CD4-positive, alpha-beta T cell treated with Interleukin-12 subunit alpha and Interleukin-12 subunit beta, for 1 hour (primary cell): Measurements from ENCODE around the gene TK1.
A peak's percentile ranks its signal among the peaks of the same experiment; 100 is the strongest.
"Not testable (repeated sequence)": the region's sequence is repeated elsewhere in the genome, so short reads cannot be mapped to it uniquely, and the experiment has no call there.

ENCODE experiments used
- DNase-seq: peaks from one replicate; pipeline ENCODE4 v3.0.0-alpha.2; 2020

TK1 gene, protein sequence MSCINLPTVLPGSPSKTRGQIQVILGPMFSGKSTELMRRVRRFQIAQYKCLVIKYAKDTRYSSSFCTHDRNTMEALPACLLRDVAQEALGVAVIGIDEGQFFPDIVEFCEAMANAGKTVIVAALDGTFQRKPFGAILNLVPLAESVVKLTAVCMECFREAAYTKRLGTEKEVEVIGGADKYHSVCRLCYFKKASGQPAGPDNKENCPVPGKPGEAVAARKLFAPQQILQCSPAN

DNA sequence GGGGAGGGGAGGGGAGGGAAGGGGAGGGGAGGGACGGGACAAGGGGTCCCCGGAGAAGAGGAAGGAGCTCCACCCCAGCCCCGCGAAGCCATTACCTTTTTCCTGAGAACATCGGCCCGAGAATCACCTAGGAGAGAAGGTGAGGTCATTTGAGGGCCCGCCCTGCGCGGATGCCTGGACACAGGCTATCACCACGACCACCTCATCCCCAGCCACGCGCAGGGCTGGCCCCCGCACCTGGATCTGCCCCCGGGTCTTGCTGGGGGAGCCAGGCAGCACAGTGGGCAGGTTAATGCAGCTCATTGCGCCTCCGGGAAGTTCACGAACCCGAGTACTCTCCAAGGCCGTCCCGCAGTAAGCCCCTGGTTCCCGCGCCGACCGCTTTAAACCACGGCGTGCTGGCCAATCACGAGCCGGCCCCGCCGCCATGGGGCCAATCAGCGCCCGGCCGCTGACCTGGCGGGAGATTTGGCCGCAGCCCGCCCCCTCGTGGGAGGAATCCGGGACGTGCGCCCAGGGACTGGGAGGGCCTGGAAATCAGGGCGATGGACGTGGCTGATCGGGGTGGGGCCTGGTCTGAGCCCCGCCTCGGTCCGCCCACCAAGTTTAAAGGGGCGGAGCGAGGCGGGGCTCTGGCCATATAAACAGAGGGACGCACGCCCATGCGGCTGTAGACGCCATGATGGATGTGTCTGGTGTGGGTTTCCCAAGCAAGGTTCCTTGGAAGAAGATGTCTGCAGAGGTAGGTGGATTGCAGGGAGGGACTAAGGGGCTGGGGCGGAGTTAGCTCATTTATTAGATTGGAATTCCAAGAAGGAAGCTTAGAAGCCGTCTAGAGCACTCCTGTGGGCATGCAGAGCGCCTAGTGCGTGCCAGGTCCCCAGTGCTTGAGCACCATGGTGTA, at the start of gene TK1, which contains the start of gene AFMID:
TK1 (minus strand) TSS at position 361 of the 904 bp plus-strand sequence; CDS start at position 303, 58 bp downstream.
AFMID (plus strand) TSS at position 671 of the 904 bp plus-strand sequence; CDS start at position 680, 9 bp downstream.
- DNase-seq = peak; percentile 88

DNA sequence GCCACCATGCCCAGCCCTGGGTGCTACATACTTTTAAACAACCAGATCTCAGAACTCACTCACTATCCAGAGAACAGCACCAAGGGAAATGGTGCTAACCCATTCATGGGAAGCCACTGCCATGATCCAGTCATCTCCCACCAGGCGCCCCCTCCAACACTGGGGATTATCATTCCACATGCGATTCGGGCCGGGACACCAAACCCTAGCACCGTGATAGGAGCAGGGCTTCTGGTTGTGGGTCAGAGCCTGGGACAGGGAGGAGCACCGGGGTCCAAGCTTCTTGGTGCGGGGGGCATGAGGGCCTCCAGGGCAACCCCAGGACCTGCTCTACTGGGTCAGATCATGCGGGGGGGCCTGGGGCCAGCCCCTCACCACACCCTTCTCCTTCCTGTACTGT, 49.0 kb upstream of the TK1 start:
- no peak for DNase-seq

DNA sequence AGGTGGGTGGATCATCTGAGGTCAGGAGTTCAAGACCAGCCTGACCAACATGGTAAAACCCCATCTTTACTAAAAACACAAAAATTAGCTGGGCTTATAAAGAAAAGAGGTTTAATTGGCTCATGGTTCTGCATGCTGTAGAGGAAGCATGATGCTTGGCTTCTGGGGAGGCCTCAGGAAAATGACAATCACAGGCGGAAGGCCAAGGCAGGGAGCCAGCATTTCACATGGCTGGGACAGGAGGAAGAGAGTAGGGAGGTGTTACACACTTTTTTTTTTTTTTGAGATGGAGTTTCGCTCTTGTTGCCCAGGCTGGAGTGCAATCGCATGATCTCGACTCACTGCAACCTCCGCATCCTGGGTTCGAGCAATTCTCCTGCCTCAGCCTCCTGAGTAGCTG, 48.2 kb upstream of the TK1 start:
- DNase-seq = not testable (repeated sequence)

DNA sequence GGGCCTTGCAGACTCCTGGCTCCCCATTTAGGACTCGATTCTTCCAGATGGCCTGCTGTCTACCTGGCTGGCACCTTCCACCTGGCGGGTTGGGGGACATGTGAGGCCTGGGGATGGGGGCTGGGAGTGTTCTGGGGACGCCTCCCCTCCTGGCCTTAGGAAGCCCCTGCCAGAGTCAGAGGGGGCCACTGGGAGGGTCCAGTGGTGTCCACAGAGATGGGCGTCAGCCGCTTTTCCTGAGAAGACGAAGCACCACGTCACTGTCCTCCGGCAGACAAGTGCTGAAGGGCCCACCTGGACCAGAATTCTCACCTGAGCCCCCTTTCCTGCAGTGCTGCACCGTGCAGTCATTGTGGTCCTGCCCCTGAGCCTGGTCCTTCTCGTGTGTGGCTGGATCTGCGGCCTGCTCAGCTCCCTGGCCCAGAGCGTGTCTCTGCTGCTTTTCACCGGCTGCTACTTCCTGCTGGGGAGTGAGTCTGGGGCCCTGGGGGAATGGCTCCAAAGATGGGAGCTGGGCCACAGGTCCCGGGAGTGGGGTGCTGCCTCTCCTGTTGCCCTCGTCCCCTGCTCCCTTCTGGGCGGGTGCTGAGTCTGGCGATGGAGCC, 47.5 kb upstream of the TK1 start:
- no peak for DNase-seq

DNA sequence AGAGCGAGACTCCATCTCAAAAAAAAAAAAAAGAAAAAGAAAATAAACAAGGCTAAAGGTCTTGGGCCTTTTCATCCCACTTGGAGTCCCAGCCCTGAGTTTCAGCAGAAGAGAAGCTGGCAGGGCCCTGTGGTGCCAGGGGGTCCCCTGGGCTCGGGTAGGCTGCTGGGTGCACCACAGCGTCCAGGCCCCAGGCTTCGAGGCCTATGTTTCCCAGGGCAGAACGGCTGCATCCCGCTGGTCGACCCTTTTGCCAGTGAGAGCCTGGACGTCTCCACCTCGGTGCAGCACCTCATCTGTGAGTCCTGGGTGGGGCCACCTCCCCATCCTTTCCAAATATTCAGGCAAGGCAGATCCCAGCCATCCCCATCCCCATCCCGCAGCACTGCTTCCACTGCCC, 46.8 kb upstream of the TK1 start:
- DNase-seq = no peak

DNA sequence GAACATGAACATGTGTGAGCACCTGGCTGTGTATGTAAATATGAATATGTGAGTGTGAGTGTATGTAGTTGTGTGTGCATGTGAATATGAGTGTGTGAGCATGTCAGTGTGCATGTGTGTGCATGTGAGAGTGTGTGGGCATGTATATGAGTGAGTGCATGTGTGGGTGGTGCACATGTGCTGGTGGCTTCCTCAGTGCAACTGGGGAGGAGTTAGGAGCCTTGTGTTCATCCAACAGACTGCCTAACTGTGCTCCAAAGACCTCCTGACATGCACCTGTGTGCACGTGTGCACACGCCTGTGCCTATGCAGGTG, 46.0 kb upstream of the TK1 start:
- no peak for DNase-seq

DNA sequence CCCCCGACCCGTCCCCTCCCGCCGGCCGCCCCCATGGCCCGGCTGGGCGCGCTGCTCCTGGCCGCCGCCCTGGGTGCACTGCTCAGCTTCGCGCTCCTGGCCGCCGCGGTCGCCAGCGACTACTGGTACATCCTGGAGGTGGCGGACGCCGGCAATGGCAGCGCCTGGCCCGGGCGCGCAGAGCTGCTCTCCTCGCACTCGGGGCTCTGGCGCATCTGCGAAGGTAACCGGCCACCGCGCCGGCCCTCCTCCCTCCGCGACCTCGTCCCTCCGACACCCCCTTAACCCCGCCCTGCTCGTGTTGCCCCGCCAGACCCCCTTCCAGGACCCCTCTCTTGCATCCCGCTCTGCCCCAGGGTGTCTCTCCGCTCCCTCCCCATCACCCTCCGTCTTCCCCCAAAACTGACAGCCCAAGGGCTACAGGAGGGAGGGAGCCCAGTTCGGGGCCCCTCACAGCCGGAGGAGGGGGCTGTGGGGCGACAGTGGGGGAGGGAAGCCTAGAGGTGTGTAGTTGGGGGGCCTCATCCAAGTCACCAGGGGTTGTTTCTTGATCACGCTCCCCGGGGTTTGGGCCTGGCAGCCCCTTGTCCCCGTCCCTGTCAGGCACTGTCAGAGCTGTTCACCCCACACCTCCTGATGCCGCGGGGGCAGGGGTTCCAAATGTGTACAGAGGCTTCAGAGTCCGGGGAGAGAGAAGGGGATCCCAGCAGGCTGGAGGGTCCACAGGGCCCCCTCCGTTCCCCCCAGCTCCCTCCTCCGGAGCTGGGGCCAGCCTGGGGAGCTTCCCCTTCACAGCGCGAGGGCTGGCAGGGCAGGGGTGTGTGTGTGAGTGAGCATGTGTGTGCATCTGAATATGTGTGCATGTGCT, 45.4 kb upstream of the TK1 start:
- peak; percentile 7 for DNase-seq

DNA sequence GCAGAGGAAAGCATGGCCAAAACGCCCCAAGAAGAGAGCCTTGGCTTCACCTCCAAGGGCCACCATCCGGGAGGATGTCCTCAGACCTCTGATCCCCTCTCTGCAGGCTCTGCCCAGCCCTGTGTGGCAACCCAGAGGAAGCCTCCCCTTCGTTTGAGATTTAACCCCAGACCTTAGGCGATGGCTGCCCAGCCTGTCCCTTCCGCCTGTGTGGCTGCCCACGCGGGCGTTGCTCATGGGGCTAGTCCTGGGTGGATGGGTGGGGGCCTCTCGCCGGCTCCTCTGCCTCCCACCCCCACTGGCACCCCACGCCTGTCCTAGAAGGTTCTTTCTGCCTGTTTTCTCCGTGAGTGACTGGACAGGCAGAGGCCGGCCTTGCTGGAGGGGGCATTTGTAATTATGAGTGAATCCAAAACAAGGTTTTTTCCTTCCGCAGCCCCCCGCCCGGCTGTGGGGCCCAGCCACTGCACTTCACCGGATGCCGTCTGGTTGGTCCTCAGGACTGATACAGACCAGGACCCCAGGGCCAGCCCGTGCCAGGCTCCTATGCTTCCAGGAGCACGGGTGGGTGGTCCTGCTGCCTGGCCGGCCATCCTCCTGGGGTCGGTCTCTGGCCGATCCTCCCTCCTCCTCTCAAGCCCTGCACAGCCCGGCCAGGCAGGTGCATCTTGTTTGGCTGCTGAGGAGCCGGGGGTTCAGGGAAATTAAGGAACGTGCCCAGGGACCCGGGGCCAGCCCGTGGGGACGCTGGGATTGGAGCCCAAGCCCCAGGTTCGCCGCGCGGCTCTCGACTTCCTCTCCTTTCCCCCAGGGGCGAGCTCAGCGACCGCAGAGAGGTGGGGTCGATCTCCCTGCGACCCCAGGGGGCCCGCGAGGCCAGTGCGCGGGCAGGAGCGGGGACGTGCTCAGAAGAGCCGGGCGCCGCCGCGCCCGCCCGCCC, 44.4 kb upstream of the TK1 start, which contains the start of gene TMEM235:
TMEM235 (plus strand) TSS at position 636 of the 940 bp plus-strand sequence. CDS start 393 bp downstream, outside the sequence.
- DNase-seq = no peak

DNA sequence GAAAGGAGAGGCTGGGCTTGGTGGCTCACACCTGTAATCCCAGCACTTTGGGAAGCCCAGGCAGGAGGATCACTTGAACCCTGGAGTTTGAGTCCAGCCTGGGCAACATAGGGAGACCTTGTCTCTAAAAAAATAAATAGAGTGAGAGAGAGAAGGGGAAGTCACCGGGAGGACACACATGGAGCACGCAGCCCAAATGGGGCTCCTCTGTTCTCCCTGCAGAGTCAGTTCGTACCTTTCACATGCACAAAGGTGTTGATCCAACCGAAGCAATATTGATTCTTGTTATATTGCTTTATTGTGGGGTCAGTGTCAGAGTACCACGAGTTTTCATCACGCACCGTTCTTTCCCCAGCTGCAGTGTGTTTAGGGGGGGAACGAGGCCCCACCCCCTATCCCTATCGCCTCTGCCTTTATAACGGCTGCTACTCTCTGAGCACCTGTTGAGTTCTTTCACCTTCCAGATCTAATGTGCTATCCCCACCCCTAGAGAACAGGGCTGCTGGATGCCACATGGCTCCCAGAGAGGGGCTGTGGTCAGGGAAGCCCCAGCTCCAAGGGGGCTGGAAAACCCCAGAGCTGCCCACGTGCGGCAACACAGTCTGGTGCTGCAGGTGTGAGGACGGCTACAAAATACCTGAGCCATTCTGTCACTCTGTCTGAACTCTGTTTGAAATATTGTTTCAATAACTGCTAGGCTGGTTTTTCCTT, 43.6 kb upstream of the TK1 start:
- DNase-seq = no peak

DNA sequence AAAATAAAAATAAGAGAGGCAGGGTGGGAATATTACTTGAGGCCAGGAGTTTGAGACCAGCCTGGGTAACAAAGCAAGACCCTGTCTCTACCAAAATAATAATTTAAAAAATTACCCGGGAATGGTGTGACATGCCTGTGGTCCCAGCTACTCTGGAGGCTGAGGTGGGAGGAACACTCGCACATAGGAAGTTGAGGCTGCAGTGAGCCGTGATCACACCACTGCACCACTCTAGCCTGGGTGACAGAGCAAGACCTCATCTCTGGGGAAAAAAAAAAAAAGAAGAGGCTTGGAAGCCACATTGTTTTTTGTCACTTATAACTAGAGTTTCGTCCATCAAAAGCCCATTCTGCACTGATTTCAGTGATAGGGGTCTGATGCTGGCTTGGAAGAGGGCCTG, 41.3 kb upstream of the TK1 start:
- DNase-seq = no peak

DNA sequence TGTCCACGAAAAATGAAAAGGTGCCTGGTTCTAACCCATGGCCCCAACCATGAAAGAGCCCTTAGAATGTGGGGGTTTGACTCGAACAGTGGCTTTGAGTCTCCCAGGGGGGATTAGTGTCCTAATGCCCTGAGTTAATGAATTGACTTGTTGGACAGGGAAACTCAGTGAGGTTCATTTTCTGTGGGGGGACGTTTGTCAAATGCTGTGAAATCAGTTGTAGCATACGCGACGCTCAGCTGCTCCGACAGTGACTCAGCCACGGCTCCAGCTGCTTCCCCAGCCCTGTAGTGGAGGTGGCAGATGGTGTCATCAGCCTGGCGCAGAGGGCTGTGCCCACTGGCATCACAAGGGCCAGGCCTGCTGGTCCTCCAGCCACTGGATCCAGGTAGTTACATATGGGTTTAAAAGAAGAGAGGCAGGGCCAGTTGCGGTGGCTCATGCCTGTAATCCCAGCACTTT, 40.6 kb upstream of the TK1 start:
- no peak for DNase-seq

DNA sequence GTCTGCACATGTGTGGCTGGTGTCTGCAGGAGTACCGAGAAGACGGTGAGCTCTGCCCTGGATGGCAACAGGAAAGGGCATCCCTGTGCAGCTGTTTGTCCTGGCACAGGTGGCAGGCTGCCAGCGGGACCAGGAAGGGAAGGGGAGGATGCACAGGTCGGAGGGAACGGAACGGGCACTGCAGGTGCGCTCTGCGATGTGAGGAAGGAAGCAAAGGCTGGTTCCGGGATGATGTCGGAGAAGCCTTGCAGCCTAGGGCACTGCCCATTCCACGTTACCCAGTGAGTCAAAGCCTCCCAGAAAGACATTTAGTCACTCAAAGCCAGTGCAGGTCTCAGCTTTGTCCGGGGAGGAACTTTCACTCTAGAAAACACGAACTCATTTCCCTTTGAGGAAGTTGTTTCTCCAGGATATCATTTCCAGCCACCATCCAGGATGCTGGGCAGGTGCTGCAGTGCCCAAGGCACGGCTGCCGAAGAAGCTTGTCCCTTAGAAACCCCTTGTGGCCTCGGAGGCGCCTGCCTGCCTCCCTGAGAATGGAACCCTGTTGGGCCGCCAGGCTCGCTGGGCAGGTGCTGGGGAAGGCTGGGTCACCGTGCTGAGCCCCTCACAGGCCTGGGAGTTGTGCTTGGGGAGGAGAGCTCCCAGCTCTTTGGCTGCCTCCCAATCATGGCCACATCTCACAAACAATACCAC, 40.1 kb upstream of the TK1 start:
- no peak for DNase-seq

DNA sequence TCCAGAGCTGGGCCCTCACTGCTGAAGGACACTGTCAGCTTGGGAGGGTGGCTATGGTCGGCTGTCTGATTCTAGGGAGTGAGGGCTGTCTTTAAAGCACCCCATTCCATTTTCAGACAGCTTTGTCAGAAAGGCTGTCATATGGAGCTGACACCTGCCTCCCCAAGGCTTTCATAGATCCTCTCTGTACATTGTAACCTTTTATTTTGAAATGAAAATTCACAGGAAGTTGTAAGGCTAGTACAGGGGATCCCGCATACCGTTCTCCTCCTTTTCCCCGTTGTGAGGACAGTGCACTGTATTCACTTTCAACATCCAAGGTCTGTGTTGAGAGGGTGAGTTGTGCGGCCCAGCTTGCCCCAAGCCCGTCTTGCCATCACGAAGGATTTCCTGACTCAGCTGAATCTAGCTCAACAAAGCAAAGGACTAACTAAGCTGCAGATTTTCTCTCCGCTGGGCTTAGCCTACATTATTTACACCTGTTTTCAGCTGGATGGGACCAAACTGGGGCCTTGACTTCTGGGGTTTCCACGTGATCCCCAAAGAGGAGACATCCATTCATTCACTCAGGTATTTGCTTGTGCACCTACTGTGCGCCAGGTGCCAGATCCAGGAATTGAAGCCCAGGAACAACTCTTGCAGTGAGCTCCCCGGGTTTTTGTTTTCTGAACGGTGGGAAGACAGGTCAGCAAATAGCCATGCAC, 39.4 kb upstream of the TK1 start:
- no peak for DNase-seq

DNA sequence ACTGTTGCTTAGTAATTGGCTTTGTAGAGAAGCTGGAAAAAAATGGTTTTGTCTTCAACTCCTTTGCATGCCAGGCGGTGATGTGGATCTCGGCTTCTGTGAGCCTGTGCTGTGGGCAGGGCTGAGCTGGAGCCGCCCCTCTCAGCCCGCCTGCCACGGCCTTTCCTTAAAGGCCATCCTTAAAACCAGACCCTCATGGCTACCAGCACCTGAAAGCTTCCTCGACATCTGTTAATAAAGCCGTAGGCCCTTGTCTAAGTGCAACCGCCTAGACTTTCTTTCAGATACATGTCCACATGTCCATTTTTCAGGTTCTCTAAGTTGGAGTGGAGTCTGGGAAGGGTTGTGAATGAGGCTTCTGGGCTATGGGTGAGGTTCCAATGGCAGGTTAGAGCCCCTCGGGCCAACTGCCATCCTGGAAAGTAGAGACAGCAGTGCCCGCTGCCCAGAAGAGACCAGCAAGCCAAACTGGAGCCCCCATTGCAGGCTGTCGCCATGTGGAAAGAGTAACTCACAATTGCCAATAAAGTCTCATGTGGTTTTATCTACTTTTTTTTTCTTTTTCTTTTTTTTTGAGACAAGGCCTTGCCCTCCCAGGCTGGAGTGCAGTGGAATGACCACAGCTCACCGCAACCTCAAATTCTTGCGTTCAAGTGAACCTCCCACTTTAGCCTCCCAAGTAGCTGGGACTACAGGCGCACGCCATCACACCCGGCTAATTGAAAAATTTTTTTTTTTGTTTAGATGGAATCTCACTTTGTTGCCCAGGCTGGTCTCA, 38.4 kb upstream of the TK1 start:
- DNase-seq = no peak

DNA sequence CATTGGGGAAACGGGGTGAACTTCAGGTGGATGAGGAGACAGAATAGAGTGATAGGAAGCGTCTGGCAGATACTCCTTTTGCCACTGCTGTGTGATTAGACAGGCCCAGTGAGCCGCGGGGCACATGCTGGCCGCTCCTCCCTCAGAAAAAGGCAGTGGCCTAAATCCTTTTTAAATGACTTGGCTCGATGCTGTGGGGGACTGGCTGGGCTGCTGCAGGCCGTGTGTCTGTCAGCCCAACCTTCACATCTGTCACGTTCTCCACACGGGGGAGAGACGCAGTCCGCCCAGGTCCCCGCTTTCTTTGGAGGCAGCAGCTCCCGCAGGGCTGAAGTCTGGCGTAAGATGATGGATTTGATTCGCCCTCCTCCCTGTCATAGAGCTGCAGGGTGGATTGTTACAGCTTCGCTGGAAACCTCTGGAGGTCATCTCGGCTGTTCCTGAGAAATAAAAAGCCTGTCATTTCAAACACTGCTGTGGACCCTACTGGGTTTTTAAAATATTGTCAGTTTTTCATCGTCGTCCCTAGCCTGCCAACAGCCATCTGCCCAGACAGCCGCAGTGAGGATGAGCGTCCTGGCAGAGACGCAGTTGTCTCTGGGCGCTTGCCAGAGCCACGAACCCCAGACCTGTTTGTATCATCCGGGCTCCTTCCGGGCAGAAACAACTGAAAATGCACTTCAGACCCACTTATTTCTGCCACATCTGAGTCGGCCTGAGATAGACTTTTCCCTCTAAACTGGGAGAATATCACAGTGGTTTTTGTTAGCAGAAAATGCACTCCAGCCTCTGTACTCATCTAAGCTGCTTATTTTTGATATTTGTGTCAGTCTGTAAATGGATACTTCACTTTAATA, 37.6 kb upstream of the TK1 start:
- DNase-seq = no peak

DNA sequence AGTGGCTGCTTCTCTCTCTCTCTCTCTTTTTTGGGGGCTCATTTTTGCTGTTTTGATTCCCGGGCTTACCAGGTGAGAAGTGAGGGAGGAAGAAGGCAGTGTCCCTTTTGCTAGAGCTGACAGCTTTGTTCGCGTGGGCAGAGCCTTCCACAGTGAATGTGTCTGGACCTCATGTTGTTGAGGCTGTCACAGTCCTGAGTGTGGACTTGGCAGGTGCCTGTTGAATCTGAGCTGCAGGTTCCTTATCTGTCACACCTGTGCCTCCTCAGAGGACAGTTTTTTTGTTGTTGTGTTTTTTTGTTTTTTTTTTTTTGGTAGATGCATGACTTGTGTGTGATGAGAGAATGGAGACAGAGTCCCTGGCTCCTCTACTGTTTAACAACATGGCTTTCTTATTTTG, 36.9 kb upstream of the TK1 start:
- DNase-seq = no peak

DNA sequence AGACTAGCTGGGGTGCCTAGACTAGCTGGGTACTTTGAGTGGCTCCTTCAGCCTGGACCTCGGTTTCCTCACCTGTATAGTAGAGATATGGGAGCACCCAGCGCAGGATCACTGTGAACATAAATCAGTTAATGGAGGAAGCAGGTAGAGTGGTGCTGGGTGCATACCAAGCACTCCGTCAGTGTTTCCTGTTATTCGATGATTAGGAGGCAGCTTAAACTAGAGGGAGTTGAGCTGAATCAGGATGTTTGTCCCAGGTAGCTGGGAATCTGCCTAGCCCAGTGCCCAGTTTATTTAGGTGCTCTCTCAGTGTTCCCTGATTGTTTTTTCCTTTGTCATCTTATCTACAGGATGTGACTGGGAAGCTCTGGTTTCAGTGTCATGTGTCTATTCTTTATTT, 36.2 kb upstream of the TK1 start:
- no peak for DNase-seq
